ENCODE measurements around the gene MX1. TPM values are rescaled to one million over a fixed set of nuclear protein-coding genes. Genes with fewer than 3 reads are reported as not detected.

Gene MX1
- total RNA-seq, 1 experiment from 2014 or later, result 6.4 TPM

GRCh38 chr21:41477641-41478318 is 51.7 kb downstream of the MX1 start:
- H2AFZ ChIP-seq, result no peak overlapping the region
- no peaks in the 10 kb centered on the region for H3K9me2 ChIP-seq (ENCODE audit: insufficient read depth)
- H3K4me3 ChIP-seq, result no peak overlapping the region
- H3K4me1 ChIP-seq (replicated peaks; ENCODE audit: insufficient read depth), result peaks cover 11% of the 10 kb centered on the region
- no peaks in the 10 kb centered on the region for H3K36me3 ChIP-seq (ENCODE audit: low read depth)
- no peaks in the 10 kb centered on the region for H4K20me1 ChIP-seq (ENCODE audit: insufficient read depth)
- H3K9me3 ChIP-seq (ENCODE audit: insufficient read depth, low read depth), result no peaks in the 10 kb centered on the region
- H3K79me2 ChIP-seq (ENCODE audit: low read depth), result no peaks in the 10 kb centered on the region
- ChIA-PET CTCF (no interaction called here), POLR2A (ENCODE audit: unreplicated experiment) (interaction anchor here (0.6 kb wide), 1 partner anchor 454 kb away, joined by 4 read pairs; no protein-coding TSS in a partner anchor)
- H3K4me2 ChIP-seq, result peak overlapping the region; percentile 42
- TF ChIP-seq, protein P1, sequence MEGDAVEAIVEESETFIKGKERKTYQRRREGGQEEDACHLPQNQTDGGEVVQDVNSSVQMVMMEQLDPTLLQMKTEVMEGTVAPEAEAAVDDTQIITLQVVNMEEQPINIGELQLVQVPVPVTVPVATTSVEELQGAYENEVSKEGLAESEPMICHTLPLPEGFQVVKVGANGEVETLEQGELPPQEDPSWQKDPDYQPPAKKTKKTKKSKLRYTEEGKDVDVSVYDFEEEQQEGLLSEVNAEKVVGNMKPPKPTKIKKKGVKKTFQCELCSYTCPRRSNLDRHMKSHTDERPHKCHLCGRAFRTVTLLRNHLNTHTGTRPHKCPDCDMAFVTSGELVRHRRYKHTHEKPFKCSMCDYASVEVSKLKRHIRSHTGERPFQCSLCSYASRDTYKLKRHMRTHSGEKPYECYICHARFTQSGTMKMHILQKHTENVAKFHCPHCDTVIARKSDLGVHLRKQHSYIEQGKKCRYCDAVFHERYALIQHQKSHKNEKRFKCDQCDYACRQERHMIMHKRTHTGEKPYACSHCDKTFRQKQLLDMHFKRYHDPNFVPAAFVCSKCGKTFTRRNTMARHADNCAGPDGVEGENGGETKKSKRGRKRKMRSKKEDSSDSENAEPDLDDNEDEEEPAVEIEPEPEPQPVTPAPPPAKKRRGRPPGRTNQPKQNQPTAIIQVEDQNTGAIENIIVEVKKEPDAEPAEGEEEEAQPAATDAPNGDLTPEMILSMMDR (conservative IDR thresholded peaks at IDR 0.05), result no peak
- no peak for TF ChIP-seq EZH2 (IDR thresholded peaks at IDR 0.05; ENCODE audit: low read depth)
- peak overlapping the region; percentile 23; the same call in 1 of the 2 replicates for H3K27ac ChIP-seq
- no peaks in the 10 kb centered on the region for H3K27me3 ChIP-seq (ENCODE audit: insufficient read depth, low read depth)
- BruUV-seq (replicated peaks), result no TSS peak
- intact Hi-C loops (cut with micrococcal nuclease; ENCODE audit: unreplicated experiment), result loop anchor here (2.0 to 5.0 kb wide), 4 partner anchors 60 to 355 kb away; no protein-coding TSS in a partner anchor
- H3F3A ChIP-seq (ENCODE audit: insufficient read depth, low read depth), result peaks cover 11% of the 10 kb centered on the region; the same call in 1 of the 2 replicates
- peak; percentile 40 to 49 for DNase-seq

DNA sequence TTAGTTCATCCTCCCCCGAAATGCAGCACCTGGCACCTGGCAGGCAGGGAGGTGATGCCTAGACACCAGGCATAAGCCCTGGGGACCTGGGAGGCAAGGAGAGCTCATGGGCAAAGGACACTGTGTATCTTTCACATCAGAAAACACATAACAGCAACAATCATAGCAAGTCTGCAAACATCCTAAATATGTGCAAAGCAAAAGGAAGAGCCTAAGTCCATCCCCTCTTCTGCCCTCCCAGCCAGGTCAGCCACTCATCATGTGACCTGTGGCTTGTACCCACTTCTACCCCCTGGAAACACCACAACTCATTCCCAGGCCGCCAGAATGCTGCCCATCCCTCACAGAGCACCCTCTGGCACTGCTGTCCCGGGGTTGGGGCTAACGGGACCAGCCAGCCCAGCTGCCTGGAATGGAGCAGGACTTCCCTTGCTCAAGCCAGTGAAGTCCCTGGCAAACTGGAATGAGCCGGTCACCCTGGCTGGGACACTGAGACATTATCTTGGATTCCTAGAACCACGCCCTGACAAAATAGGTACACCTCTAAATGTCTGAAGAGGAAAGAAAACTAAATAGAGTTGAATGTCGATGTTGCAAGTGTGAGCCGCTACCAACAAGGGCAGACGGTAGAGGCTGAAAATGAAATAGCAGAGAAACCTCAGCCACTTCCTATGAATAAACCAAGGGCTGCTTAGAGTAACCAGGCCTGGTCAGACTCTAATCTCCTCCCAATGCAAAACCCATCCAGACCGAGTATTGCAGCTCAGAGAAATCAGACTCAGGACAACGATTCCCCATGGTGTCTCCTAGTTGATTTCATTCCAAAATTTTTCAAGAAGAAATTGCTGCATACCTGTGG is 52.5 kb downstream of the MX1 start:
- BruUV-seq (replicated peaks), result no TSS peak
- no peaks in the 10 kb centered on the region for H3K9me3 ChIP-seq (ENCODE audit: insufficient read depth, low read depth)
- intact Hi-C loops (cut with micrococcal nuclease; ENCODE audit: unreplicated experiment), result loop anchor here (5.0 kb wide), 3 partner anchors 59 to 356 kb away; no protein-coding TSS in a partner anchor

DNA sequence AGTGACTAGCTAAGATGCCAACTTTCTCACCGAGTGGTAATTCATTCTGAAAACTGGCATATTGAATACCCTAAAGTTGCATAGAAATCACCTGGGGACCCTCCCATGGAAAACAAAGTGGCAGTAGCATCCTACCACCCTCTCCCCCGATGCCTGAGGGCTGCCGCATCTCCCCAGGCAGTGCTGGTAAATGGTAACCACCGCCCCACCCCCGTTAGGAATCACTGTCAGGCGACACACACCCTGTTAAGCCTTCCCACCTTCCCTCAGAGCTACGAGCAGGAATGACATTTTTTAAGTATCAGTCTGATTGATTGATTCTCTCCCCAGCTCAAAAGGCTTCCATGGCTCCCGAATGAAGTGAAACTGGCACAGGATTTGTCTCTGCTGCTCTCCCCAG is 53.6 kb downstream of the MX1 start:
- H3K79me2 ChIP-seq (ENCODE audit: low read depth), result no peaks in the 10 kb centered on the region
- H3K4me1 ChIP-seq (replicated peaks; ENCODE audit: insufficient read depth), result peaks cover 11% of the 10 kb centered on the region
- TF ChIP-seq EZH2 (IDR thresholded peaks at IDR 0.05; ENCODE audit: low read depth), result no peak
- TF ChIP-seq, protein P1 (conservative IDR thresholded peaks at IDR 0.05), result no peak
- no peak overlapping the region for H3K4me3 ChIP-seq
- no peaks in the 10 kb centered on the region for H3K27me3 ChIP-seq (ENCODE audit: insufficient read depth, low read depth)
- ChIA-PET POLR2A (ENCODE audit: unreplicated experiment) (no interaction called here), CTCF (no interaction called here)
- no peak for DNase-seq
- no peak overlapping the region for H3K27ac ChIP-seq
- H3K9me3 ChIP-seq (ENCODE audit: insufficient read depth, low read depth), result no peaks in the 10 kb centered on the region
- no peak overlapping the region for H3K4me2 ChIP-seq
- H4K20me1 ChIP-seq (ENCODE audit: insufficient read depth), result no peaks in the 10 kb centered on the region
- no peak overlapping the region for H2AFZ ChIP-seq
- H3F3A ChIP-seq (ENCODE audit: insufficient read depth, low read depth), result peaks cover 11% of the 10 kb centered on the region; the same call in 1 of the 2 replicates
- intact Hi-C loops (cut with micrococcal nuclease; ENCODE audit: unreplicated experiment), result loop anchor here (5.0 kb wide), 3 partner anchors 58 to 357 kb away; no protein-coding TSS in a partner anchor
- BruUV-seq (replicated peaks), result no TSS peak
- no peaks in the 10 kb centered on the region for H3K9me2 ChIP-seq (ENCODE audit: insufficient read depth)
- no peaks in the 10 kb centered on the region for H3K36me3 ChIP-seq (ENCODE audit: low read depth)

More for the DNA sequence above, 52.5 kb downstream of the MX1 start:
- Histone ChIP-seq H3K9me2 (ENCODE audit: insufficient read depth) (no peaks in the 10 kb centered on the region), H4K20me1 (ENCODE audit: insufficient read depth) (no peaks in the 10 kb centered on the region), H3K36me3 (ENCODE audit: low read depth) (no peaks in the 10 kb centered on the region), H3K27me3 (ENCODE audit: insufficient read depth, low read depth) (no peaks in the 10 kb centered on the region), H3K4me1 (replicated peaks; ENCODE audit: insufficient read depth) (peaks cover 11% of the 10 kb centered on the region), H3K27ac (peak overlapping the region; percentile 59), H3K4me3 (no peak overlapping the region), H3F3A (ENCODE audit: insufficient read depth, low read depth) (peaks cover 11% of the 10 kb centered on the region; the same call in 1 of the 2 replicates), H3K4me2 (peak overlapping the region; percentile 23), H3K79me2 (ENCODE audit: low read depth) (no peaks in the 10 kb centered on the region), H2AFZ (no peak overlapping the region)
- TF ChIP-seq EZH2 (IDR thresholded peaks at IDR 0.05; ENCODE audit: low read depth), result no peak
- TF ChIP-seq, protein P1 (conservative IDR thresholded peaks at IDR 0.05), result no peak
- POLR2A ChIA-PET (ENCODE audit: unreplicated experiment), result no interaction called here
- DNase-seq, result peak; percentile 25 to 74
- CTCF ChIA-PET, result no interaction called here

Measured in PC-9 (cell line).